ENCODE results near the gene LAMTOR5.
A peak's percentile ranks its signal among the peaks of the same experiment; 100 is the strongest.

Gene LAMTOR5

GRCh38 chr1:110387048-110387754 is 20.3 kb downstream of the LAMTOR5 start:
- DNase-seq (ENCODE audit: low spot score), result no peak

- DNase-seq (ENCODE audit: low spot score), result no peak
These were observed 22.1 kb downstream of the LAMTOR5 start for GRCh38 chr1:110385369-110385768.

GRCh38 chr1:110384581-110385321 is 22.7 kb downstream of the LAMTOR5 start:
- DNase-seq (ENCODE audit: low spot score), result no peak

- no peak for DNase-seq (ENCODE audit: low spot score)
These were observed 24.1 kb downstream of the LAMTOR5 start for GRCh38 chr1:110383251-110383990.

- no peak for DNase-seq (ENCODE audit: low spot score)
These were observed 26.7 kb downstream of the LAMTOR5 start for GRCh38 chr1:110380672-110381283.

GRCh38 chr1:110375490-110375889 is 32.0 kb downstream of the LAMTOR5 start:
- no peak for DNase-seq (ENCODE audit: low spot score)

GRCh38 chr1:110370827-110371226 is 36.7 kb downstream of the LAMTOR5 start:
- DNase-seq (ENCODE audit: low spot score), result no peak

- DNase-seq (ENCODE audit: low spot score), result no peak
These were observed 43.3 kb downstream of the LAMTOR5 start for GRCh38 chr1:110364221-110364620.

GRCh38 chr1:110361856-110362255 is 45.6 kb downstream of the LAMTOR5 start:
- peak; percentile 57 for DNase-seq (ENCODE audit: low spot score)

- no peak for DNase-seq (ENCODE audit: low spot score)
These were observed 47.1 kb downstream of the LAMTOR5 start for GRCh38 chr1:110360431-110360830.

- DNase-seq (ENCODE audit: low spot score), result no peak
These were observed 51.1 kb downstream of the LAMTOR5 start for GRCh38 chr1:110356379-110356778.

GRCh38 chr1:110355321-110355720 is 52.2 kb downstream of the LAMTOR5 start:
- no peak for DNase-seq (ENCODE audit: low spot score)
